Fibroblast of lung (primary cell): ENCODE results near the gene PATJ. TPM values are rescaled to one million over a fixed set of nuclear protein-coding genes. Genes with fewer than 3 reads are reported as not detected.

Experiments
- DNase-seq, 2 donors: peaks; one replicate each; pipeline versions ENCODE4 v3.0.0 to v3.0.0-alpha.2; 2010; ENCODE audit warnings: low read depth in 2 of 2
- H2AFZ ChIP-seq: 2 replicates; pipeline ENCODE4 v1.5.1; 2012; ENCODE audit warnings: low read length, control low read depth, inconsistent platforms
- H3K27ac ChIP-seq: 2 replicates; pipeline ENCODE4 v1.5.1; 2011; ENCODE audit warnings: low read length, control low read depth; ENCODE audit not compliant: insufficient read depth
- H3K27me3 ChIP-seq: 2 replicates; pipeline ENCODE4 v1.5.1; 2011; ENCODE audit warnings: mild to moderate bottlenecking, low read length; ENCODE audit not compliant: control insufficient read depth, insufficient read depth
- H3K36me3 ChIP-seq: 2 replicates; pipeline ENCODE4 v1.5.1; 2011; ENCODE audit warnings: low read length; ENCODE audit not compliant: control insufficient read depth, insufficient read depth
- H3K4me1 ChIP-seq: 2 replicates; pipeline ENCODE4 v1.5.1; 2011; ENCODE audit warnings: low read length; ENCODE audit not compliant: control insufficient read depth, insufficient read depth; ENCODE audit errors: extremely low read depth
- H3K4me2 ChIP-seq: 2 replicates; pipeline ENCODE4 v1.5.1; 2011; ENCODE audit warnings: low read length, control low read depth; ENCODE audit not compliant: insufficient read depth; ENCODE audit errors: extremely low read depth
- H3K4me3 ChIP-seq, 4 experiments: fragments of 200-600 bp in 1 of 4; sonication (generic) in 1 of 4; replicated peaks in 1 of 4; 2 replicates each; pipeline ENCODE4 v1.5.1; 2011 to 2016; ENCODE audit warnings: low read length in 4 of 4, low read depth in 3 of 4, mild to moderate bottlenecking in 3 of 4, control low read depth in 2 of 4, inconsistent platforms in 1 of 4, mixed read lengths in 1 of 4; ENCODE audit not compliant: insufficient read depth in 1 of 4; ENCODE audit errors: control extremely low read depth in 1 of 4
- H3K79me2 ChIP-seq: 2 replicates; pipeline ENCODE4 v1.5.1; 2012; ENCODE audit warnings: mild to moderate bottlenecking, low read length, inconsistent platforms; ENCODE audit not compliant: control insufficient read depth, insufficient read depth
- H3K9ac ChIP-seq: 2 replicates; pipeline ENCODE4 v1.5.1; 2011; ENCODE audit warnings: mild to moderate bottlenecking, low read length, control low read depth; ENCODE audit not compliant: insufficient read depth
- H3K9me3 ChIP-seq: 2 replicates; pipeline ENCODE4 v1.5.1; 2012; ENCODE audit warnings: low read depth, low read length; ENCODE audit not compliant: control insufficient read depth, insufficient read depth
- H4K20me1 ChIP-seq: 2 replicates; pipeline ENCODE4 v1.5.1; 2011; ENCODE audit warnings: low read length; ENCODE audit not compliant: control insufficient read depth, insufficient read depth; ENCODE audit errors: extremely low read depth
- CTCF ChIP-seq, 2 donors: IDR thresholded peaks in 1 of 2; conservative IDR thresholded peaks in 1 of 2; 1 replicate in 1 of 2; 2 replicates in 1 of 2; pipeline ENCODE4 v1.5.1; 2011 to 2012; ENCODE audit warnings: low read length in 2 of 2, control low read depth in 1 of 2, inconsistent platforms in 1 of 2, low read depth in 1 of 2, mild to moderate bottlenecking in 1 of 2
- EZH2 ChIP-seq: IDR thresholded peaks from 2 replicates; pipeline ENCODE4 v1.5.1; 2012; ENCODE audit warnings: low read length, control low read depth, mild to moderate bottlenecking; ENCODE audit errors: missing control alignments
- polyA plus RNA-seq, 2 donors: library from polyadenylated mRNA; depleted of rRNA in 1 of 2; stranded (reverse) in 1 of 2; unstranded in 1 of 2; fragments of >200 nt; gene quantifications; 2 replicates each; pipeline ENCODE4 v1.2.1, GENCODE V29; 2011 to 2012; ENCODE audit warnings: missing spikeins in 1 of 2
- total RNA-seq: library from RNA; depleted of rRNA; stranded (reverse); fragments of >200 nt; gene quantifications from 2 replicates; pipeline ENCODE4 v1.2.1, GENCODE V29; 2014

The PATJ gene
- total and polyA plus RNA-seq, 2 donors (not counting 1 experiment from before 2014, with no cell fraction given): 2.5 to 12.4 TPM

DNA sequence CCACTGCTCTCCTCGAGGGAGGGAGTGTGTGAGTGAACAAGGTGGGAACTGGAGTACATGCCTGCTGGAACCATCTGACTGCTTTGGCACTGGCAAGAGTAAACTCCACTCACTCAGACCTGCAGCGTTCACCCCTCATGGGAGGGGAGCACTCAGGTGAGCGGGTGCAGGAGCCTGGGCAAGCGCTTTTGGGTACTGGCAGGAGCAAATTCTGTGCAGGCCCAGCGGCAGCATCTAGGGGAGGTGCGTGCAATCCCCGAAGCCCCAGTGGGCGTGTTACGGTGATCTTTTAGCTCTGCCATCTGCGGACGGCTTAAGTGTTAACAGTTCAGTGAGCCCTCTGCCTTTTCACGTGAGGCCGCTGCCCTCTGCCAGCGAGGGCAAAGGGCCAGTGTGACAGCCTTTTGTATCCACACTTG lies 127.4 kb downstream of the PATJ start:
- Histone ChIP-seq H3K79me2 (no peaks in the 10 kb centered on the region), H3K36me3 (no peaks in the 10 kb centered on the region), H4K20me1 (no peaks in the 10 kb centered on the region), H3K27me3 (no peaks in the 10 kb centered on the region), H3K27ac (no peak overlapping the region), H3K4me3 (no peak overlapping the region), H3K9me3 (no peaks in the 10 kb centered on the region), H3K4me1 (no peaks in the 10 kb centered on the region), H3K9ac (no peak overlapping the region), H3K4me2 (no peak overlapping the region), H2AFZ (no peak overlapping the region)
- TF ChIP-seq CTCF (conservative IDR thresholded peaks at IDR 0.05 in 1 of 2, IDR thresholded peaks at IDR 0.05 in 1 of 2; ENCODE audit: low read depth in 1 of 2, low read length in 2 of 2): no peak
- no peak for TF ChIP-seq EZH2
- no peak for DNase-seq

DNA sequence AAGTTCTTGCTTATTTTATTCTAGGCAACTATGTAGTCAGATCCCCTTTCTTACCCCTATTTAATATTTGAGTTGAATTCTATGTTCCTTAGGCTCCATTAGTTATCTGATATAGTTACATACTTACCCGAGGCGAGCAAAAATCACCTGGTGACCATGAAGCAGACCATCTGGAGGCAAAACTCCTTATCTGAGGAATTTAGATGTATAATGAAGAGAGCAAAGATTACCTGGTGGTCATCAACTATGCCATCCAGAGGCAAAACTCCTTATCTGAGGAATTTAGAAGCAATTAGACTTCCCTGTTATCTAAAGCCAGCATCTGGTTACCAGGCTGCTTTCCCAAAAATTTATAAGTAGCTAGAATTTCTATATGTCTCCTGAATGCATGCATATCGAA lies 129.9 kb downstream of the PATJ start:
- H4K20me1 ChIP-seq: no peaks in the 10 kb centered on the region
- no peaks in the 10 kb centered on the region for H3K4me1 ChIP-seq
- H3K79me2 ChIP-seq: no peaks in the 10 kb centered on the region
- H3K27ac ChIP-seq: no peak overlapping the region
- H3K4me2 ChIP-seq: no peak overlapping the region
- TF ChIP-seq CTCF (conservative IDR thresholded peaks at IDR 0.05 in 1 of 2, IDR thresholded peaks at IDR 0.05 in 1 of 2; ENCODE audit: low read depth in 1 of 2, low read length in 2 of 2): no peak
- no peak for TF ChIP-seq EZH2
- no peak overlapping the region for H3K4me3 ChIP-seq
- DNase-seq: no peak
- H3K9ac ChIP-seq: no peak overlapping the region
- H3K27me3 ChIP-seq: no peaks in the 10 kb centered on the region
- H3K36me3 ChIP-seq: no peaks in the 10 kb centered on the region
- no peak overlapping the region for H2AFZ ChIP-seq
- H3K9me3 ChIP-seq: no peaks in the 10 kb centered on the region

GRCh38 chr1:61873581-61873980 lies 131.3 kb downstream of the PATJ start:
- no peak for DNase-seq
- Histone ChIP-seq H3K9me3 (no peaks in the 10 kb centered on the region), H2AFZ (no peak overlapping the region), H4K20me1 (no peaks in the 10 kb centered on the region), H3K36me3 (no peaks in the 10 kb centered on the region), H3K4me3 (no peak overlapping the region), H3K27me3 (no peaks in the 10 kb centered on the region), H3K79me2 (no peaks in the 10 kb centered on the region), H3K4me1 (no peaks in the 10 kb centered on the region), H3K9ac (no peak overlapping the region), H3K4me2 (no peak overlapping the region), H3K27ac (no peak overlapping the region)
- TF ChIP-seq CTCF (conservative IDR thresholded peaks at IDR 0.05 in 1 of 2, IDR thresholded peaks at IDR 0.05 in 1 of 2; ENCODE audit: low read depth in 1 of 2, low read length in 2 of 2) (no peak), EZH2 (no peak)
